Stimulated activated CD8-positive, alpha-beta memory T cell treated with anti-CD3 and anti-CD28 coated beads, Interleukin-4, amount 100 ng/mL, for 4 hours (primary cell): Measurements from ENCODE around the gene AADACL4.
"Not testable (repeated sequence)": the region's sequence is repeated elsewhere in the genome, so short reads cannot be mapped to it uniquely, and the experiment has no call there.

ENCODE experiments used
- DNase-seq, 2 donors: peaks; one replicate each; pipeline ENCODE4 v3.0.0-alpha.2; 2020; ENCODE audit warnings: low read depth in 2 of 2, low spot score in 1 of 2

Gene AADACL4

GRCh38 chr1:12709696-12710095 lies 65.8 kb downstream of the AADACL4 start:
- DNase-seq = no peak

- no peak for DNase-seq
These were observed 67.7 kb downstream of the AADACL4 start for GRCh38 chr1:12711536-12711935.

- DNase-seq = no peak
These were observed 68.2 kb downstream of the AADACL4 start for GRCh38 chr1:12712076-12712475.

GRCh38 chr1:12712929-12713328 lies 69.0 kb downstream of the AADACL4 start:
- no peak for DNase-seq

- not testable (repeated sequence) for DNase-seq
These were observed 69.8 kb downstream of the AADACL4 start for GRCh38 chr1:12713651-12714050.

- no peak for DNase-seq
These were observed 71.0 kb downstream of the AADACL4 start for GRCh38 chr1:12714710-12715475.

GRCh38 chr1:12715896-12716437 lies 72.1 kb downstream of the AADACL4 start, which contains the start of gene AADACL3:
TSS of gene AADACL3 (plus strand) at chr1:12716110. CDS start at chr1:12716177, 67 bp downstream.
- DNase-seq = no peak
